GM12878 (cell line): ENCODE measurements around the gene OR52D1.

ENCODE experiments used
- CBX5 ChIP-seq: sonication (generic); IDR thresholded peaks from 2 replicates; pipeline ENCODE4 v1.6.1; 2016; ENCODE audit warnings: low read depth, moderate library complexity, mild to moderate bottlenecking, inconsistent platforms
- CTCF ChIP-seq, 3 experiments: IDR thresholded peaks in 2 of 3; conservative IDR thresholded peaks in 1 of 3; 2 replicates each; pipeline ENCODE4 v1.5.1; 2011; ENCODE audit warnings: low read depth in 3 of 3, low read length in 3 of 3, mild to moderate bottlenecking in 3 of 3, control low read depth in 2 of 3, moderate library complexity in 2 of 3, inconsistent platforms in 1 of 3, mixed read lengths in 1 of 3; ENCODE audit not compliant: control insufficient read depth in 2 of 3, insufficient read depth in 1 of 3; ENCODE audit errors: extremely low read depth in 1 of 3
- EZH2 ChIP-seq: IDR thresholded peaks from 2 replicates; pipeline ENCODE4 v1.6.1; 2012; ENCODE audit warnings: low read depth, mild to moderate bottlenecking, control low read depth, inconsistent platforms, low read length, borderline replicate concordance; ENCODE audit not compliant: control insufficient read depth
- GATAD2B ChIP-seq: fragments of 450-650 bp; conservative IDR thresholded peaks from 2 replicates; pipeline ENCODE4 v1.6.1; 2017; ENCODE audit warnings: low read depth, mild to moderate bottlenecking, moderate library complexity
- HSF1 ChIP-seq: fragments of 150-350 bp; IDR thresholded peaks from 2 replicates; pipeline ENCODE4 v1.6.1; 2014; ENCODE audit warnings: mild to moderate bottlenecking, low read depth, low read length
- POLR2A ChIP-seq: IDR thresholded peaks from 2 replicates; pipeline ENCODE4 v1.6.1; 2011; ENCODE audit warnings: low read depth, mild to moderate bottlenecking, low read length
- POLR2AphosphoS5 ChIP-seq: IDR thresholded peaks from 2 replicates; pipeline ENCODE4 v1.6.1; 2011; ENCODE audit warnings: mild to moderate bottlenecking, low read length, inconsistent platforms
- SUZ12 ChIP-seq: fragments of 200-600 bp; sonication (generic); IDR thresholded peaks from one replicate; pipeline ENCODE4 v1.6.1; 2018; ENCODE audit warnings: antibody characterized with exemption, mild to moderate bottlenecking; ENCODE audit not compliant: unreplicated experiment
- TARDBP ChIP-seq: IDR thresholded peaks from 2 replicates; pipeline ENCODE4 v1.6.1; 2016; ENCODE audit warnings: borderline replicate concordance
- USF1 ChIP-seq: IDR thresholded peaks from 2 replicates; pipeline ENCODE4 v1.6.1; 2011; ENCODE audit warnings: borderline replicate concordance, low read depth, mild to moderate bottlenecking, moderate library complexity, mixed read lengths, low read length; ENCODE audit not compliant: insufficient read depth; ENCODE audit errors: extremely low read length
- ZBTB33 ChIP-seq: fragments of 450-650 bp; IDR thresholded peaks from 2 replicates; pipeline ENCODE4 v1.6.1; 2017; ENCODE audit warnings: mild to moderate bottlenecking

DNA sequence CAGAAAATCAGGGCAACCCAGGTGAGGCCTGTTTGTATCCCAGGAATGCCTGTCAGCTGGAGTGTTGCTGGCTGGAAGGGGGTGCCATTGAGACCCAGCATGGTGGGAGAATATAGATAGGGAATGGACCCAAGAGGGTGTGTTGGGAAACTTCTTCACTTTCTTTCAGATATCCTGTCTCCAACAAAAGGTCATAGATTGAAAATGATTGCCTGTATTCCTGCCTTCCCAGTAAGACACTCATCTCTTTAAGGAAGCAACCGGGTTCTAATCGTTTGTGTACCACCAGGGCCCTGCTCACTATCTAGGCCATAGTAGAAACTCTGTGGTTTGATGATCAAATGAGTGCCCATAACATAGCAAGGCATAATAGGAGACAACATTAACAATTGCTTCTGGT is 47.1 kb upstream of the OR52D1 start, which contains the start of gene OR51I1:
- TF ChIP-seq EZH2 (no peak), POLR2AphosphoS5 (no peak), CTCF (IDR thresholded peaks at IDR 0.05 in 2 of 3, conservative IDR thresholded peaks at IDR 0.05 in 1 of 3; ENCODE audit: control insufficient read depth in 2 of 3, extremely low read depth in 1 of 3, insufficient read depth in 1 of 3, low read depth in 3 of 3, low read length in 3 of 3) (no peak), USF1 (no peak), ZBTB33 (no peak), HSF1 (no peak), SUZ12 (no peak), TARDBP (no peak), CBX5 (no peak), GATAD2B (no peak), POLR2A (no peak)
